ENCODE results near the gene HTR3A. TPM values are rescaled to one million over a fixed set of nuclear protein-coding genes. Genes with fewer than 3 reads are reported as not detected.

The HTR3A gene
- total RNA-seq, 1 experiment from 2014 or later: not detected

GRCh38 chr11:113967361-113967760 lies 7.5 kb upstream of the HTR3A start:
- DNase-seq (ENCODE audit: low read depth, low spot score): no peak
- in situ Hi-C loops (cut with HindIII; ENCODE audit: low pct_unique_long_range_greater_than_20kb, low sequenced_read_pairs): no loop called here

DNA sequence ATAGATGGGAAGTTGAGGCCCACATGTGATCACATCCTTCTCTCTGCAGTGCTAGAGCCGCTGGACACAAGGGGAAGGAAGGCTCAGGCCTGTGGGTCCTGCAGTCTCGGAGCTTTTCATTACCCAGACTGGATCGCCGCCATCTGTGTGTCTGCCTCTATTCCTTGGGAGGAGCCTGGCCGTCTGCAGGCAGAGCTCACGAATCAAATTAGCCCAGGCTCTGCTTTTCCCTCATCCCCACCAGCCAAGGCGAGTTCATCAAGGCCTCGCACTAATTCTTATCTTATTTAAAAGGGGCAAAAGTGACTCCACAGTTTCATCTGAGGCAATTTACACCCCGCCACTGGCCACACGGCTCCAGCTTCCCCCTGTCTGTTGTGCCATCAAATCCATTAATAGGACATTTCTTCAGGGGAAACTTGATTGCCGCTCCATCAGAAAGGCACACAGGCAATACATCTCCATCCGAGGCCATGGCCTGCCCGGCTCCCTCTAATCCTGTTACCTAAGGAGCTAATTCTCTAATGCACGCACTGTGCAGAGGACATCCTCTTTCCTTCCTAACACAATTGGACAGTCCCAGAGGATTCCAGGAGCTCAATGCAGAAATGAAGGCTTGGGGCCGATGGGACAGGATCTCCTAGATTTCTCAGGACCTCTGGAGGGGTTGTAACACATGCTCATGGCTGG lies 3.3 kb upstream of the HTR3A start:
- DNase-seq (ENCODE audit: low read depth, low spot score): no peak

DNA sequence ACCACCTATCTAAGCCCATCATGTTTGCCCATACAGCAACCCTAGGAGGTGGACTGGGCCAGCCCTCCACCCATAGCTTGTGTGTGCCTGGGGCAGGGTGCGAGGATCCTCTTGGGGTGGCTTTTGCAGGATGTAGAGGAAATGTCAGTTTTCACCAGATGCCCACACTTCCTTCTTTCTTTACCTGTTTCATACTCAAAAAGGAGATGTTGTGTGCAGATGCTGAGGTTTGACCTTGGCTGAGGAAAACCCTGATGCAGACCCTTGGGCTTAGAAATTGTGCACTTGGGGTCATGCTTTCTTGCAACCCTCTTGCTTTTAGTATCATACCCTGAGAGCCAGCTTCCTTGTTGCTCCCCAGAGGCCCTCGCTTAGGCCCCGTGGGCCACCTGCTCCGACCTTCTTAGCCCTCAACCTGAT lies 2.2 kb downstream of the HTR3A start:
- in situ Hi-C loops (cut with HindIII; ENCODE audit: low pct_unique_long_range_greater_than_20kb, low sequenced_read_pairs): no loop called here
- no peak for DNase-seq (ENCODE audit: low read depth, low spot score)

More for the DNA sequence above, 3.3 kb upstream of the HTR3A start:
- in situ Hi-C loops (cut with HindIII; ENCODE audit: low pct_unique_long_range_greater_than_20kb, low sequenced_read_pairs): no loop called here

DNA sequence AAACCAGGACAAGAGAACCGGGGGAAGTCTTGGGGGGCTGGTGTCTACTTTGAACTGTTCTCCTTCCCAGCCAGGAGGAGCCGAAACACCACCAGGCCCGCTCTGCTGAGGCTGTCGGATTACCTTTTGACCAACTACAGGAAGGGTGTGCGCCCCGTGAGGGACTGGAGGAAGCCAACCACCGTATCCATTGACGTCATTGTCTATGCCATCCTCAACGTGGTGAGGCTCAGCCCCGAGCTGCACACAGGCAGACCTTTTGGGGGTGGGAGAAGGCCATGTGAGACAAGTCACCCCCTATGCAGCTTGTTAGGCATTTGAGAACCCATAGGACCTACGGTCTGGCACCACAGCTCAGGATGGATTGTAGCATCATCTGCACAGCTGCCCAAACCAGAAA lies 2.8 kb downstream of the HTR3A start:
- no peak for DNase-seq (ENCODE audit: low read depth, low spot score)

DNA sequence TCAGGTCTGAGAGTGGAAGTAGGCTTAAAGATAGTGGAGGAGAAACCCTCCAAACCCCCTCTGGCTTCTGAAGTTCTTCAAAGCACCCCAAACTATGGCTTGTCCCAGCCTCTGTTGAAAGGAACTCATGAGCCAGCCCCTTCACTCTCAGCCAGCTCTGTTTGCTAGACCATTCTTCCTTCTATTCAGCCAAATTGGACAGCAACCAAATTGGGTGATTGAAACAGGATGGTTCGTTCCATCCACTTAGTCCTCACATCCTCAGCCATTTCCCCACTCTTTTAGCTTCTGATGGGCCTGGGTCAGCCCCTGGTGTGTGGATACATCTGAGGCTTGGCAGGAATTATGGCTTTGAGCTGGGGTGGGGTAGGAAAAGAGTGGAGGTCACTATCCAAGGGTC lies 4.5 kb downstream of the HTR3A start:
- no peak for DNase-seq (ENCODE audit: low read depth, low spot score)
- in situ Hi-C loops (cut with HindIII; ENCODE audit: low pct_unique_long_range_greater_than_20kb, low sequenced_read_pairs): no loop called here

More for the DNA sequence above, 2.8 kb downstream of the HTR3A start:
- in situ Hi-C loops (cut with HindIII; ENCODE audit: low pct_unique_long_range_greater_than_20kb, low sequenced_read_pairs): no loop called here

GRCh38 chr11:113980785-113981184 lies 5.9 kb downstream of the HTR3A start:
- in situ Hi-C loops (cut with HindIII; ENCODE audit: low pct_unique_long_range_greater_than_20kb, low sequenced_read_pairs): no loop called here
- DNase-seq (ENCODE audit: low read depth, low spot score): no peak

DNA sequence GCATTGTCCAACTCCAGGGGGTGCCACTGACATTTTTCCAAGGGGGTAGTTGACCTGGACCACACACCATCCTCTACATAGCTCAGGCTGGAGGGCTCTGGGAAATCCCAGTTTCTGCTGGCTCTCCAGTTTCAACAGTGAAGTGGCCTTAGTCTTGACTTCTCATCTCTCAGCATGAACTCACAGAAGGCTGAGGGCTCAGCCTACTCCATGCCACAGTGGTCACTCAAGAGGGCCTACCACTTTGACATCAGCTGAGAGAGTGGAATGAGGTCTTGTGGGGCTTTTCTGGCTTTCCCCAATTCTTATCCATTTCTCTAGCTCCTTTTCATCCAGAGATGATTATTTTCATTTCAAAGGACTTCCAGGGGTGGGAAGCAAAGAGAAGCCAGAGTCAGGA lies 7.4 kb downstream of the HTR3A start:
- in situ Hi-C loops (cut with HindIII; ENCODE audit: low pct_unique_long_range_greater_than_20kb, low sequenced_read_pairs): no loop called here
- DNase-seq (ENCODE audit: low read depth, low spot score): no peak

DNA sequence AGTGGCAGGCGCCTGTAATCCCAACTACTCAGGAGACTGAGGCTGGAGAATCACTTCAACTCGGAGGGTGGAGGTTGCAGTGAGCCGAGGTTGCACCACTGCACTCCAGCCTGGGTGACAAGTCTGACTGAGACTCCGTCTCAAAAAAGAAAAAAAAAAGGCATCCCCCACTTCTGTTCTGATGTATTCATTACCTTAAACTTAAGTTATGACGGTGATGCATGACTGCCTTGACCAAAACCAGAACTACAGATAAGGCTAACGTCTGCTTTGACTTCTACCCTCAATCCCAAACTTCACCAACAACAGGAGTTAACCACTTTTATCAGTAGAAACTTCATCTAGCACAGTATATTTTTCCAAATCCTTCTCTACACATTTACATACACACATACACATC lies 9.9 kb downstream of the HTR3A start:
- DNase-seq (ENCODE audit: low read depth, low spot score): no peak
- in situ Hi-C loops (cut with HindIII; ENCODE audit: low pct_unique_long_range_greater_than_20kb, low sequenced_read_pairs): no loop called here

GRCh38 chr11:113985906-113986305 lies 11.0 kb downstream of the HTR3A start:
- no peak for DNase-seq (ENCODE audit: low read depth, low spot score)
- in situ Hi-C loops (cut with HindIII; ENCODE audit: low pct_unique_long_range_greater_than_20kb, low sequenced_read_pairs): no loop called here

GRCh38 chr11:113986351-113987140 lies 11.6 kb downstream of the HTR3A start:
- no peak for DNase-seq (ENCODE audit: low read depth, low spot score)
- in situ Hi-C loops (cut with HindIII; ENCODE audit: low pct_unique_long_range_greater_than_20kb, low sequenced_read_pairs): no loop called here

DNA sequence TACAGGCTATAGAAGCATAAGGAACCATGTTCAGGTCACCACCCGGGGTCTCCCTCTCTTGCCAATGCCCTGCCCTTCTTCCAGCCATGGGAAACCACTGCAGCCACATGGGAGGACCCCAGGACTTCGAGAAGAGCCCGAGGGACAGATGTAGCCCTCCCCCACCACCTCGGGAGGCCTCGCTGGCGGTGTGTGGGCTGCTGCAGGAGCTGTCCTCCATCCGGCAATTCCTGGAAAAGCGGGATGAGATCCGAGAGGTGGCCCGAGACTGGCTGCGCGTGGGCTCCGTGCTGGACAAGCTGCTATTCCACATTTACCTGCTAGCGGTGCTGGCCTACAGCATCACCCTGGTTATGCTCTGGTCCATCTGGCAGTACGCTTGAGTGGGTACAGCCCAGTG lies 14.5 kb downstream of the HTR3A start:
- no peak for DNase-seq (ENCODE audit: low read depth, low spot score)
- in situ Hi-C loops (cut with HindIII; ENCODE audit: low pct_unique_long_range_greater_than_20kb, low sequenced_read_pairs): no loop called here

- in situ Hi-C loops (cut with HindIII; ENCODE audit: low pct_unique_long_range_greater_than_20kb, low sequenced_read_pairs): no loop called here
- DNase-seq (ENCODE audit: low read depth, low spot score): no peak
Observed at GRCh38 chr11:113989916-113990315, 15.0 kb downstream of the HTR3A start.

- in situ Hi-C loops (cut with HindIII; ENCODE audit: low pct_unique_long_range_greater_than_20kb, low sequenced_read_pairs): no loop called here
- DNase-seq (ENCODE audit: low read depth, low spot score): peak; percentile 7
Observed at GRCh38 chr11:113991170-113991569, 16.3 kb downstream of the HTR3A start.

DNA sequence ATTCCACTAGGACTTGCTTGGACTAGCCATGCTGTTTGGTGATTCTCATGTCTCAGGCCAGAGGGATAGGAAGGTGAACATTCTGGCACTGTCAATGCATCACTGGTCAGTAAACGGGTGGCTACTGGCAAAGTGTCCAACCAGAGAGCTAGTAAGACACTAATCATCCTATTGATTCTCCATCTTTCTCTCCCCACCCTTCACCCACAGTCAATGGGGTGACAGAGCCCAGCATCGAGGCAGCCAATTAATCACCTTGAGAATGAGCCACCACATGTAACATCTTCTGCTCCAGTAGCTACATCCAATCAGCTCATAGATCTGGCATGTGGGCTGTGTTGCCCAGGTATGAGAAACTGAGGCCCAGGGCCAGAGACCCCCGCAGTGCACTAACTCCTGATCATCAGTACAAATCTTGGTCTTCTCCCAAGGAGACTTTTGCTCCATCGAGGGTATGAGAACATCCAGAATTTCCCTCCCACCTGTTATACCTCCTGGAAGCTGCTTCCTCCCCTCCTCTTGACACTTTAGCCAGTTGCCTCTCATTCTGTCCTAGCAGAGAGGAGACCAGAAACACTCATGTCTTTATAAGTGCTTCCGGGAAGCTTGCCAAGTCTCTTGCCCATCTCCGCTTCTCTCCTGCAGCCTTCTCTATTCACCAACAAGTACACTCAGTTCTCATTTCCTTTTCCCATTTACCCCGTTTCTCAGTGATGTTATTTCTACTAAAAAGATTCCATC lies 17.0 kb downstream of the HTR3A start:
- in situ Hi-C loops (cut with HindIII; ENCODE audit: low pct_unique_long_range_greater_than_20kb, low sequenced_read_pairs): no loop called here
- peak; percentile 45 for DNase-seq (ENCODE audit: low read depth, low spot score)

GRCh38 chr11:113992459-113993110 lies 17.7 kb downstream of the HTR3A start:
- no peak for DNase-seq (ENCODE audit: low read depth, low spot score)
- in situ Hi-C loops (cut with HindIII; ENCODE audit: low pct_unique_long_range_greater_than_20kb, low sequenced_read_pairs): no loop called here

- in situ Hi-C loops (cut with HindIII; ENCODE audit: low pct_unique_long_range_greater_than_20kb, low sequenced_read_pairs): no loop called here
- peak; percentile 3 for DNase-seq (ENCODE audit: low read depth, low spot score)
Observed at GRCh38 chr11:113994077-113994954, 19.4 kb downstream of the HTR3A start.

DNA sequence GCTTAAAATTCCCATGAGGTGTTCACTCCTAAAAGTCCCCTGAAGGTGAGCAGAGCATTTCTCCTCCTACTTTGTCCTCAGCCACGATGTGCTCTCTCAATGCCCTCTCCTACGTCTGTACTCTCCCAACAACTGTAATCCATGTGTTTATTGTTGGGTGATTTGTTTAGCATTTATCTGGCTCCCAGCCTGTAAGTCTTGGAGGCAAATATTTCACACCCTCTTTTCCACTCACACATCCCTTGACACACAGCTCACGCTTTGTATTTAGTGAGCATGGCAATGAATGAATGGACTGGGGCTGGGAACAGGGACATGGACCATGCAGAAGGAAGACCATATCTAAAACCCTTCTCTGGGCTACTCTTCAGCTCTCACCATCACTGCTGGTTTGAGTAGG lies 22.6 kb downstream of the HTR3A start:
- DNase-seq (ENCODE audit: low read depth, low spot score): no peak
- in situ Hi-C loops (cut with HindIII; ENCODE audit: low pct_unique_long_range_greater_than_20kb, low sequenced_read_pairs): no loop called here

Data from SK-MEL-5 (cell line).